ENCODE results near the gene RFX2.
A peak's percentile ranks its signal among the peaks of the same experiment; 100 is the strongest.
"Not testable (repeated sequence)": the region's sequence is repeated elsewhere in the genome, so short reads cannot be mapped to it uniquely, and the experiment has no call there.

RFX2 gene

GRCh38 chr19:5971714-5972354, 138.5 kb downstream of the RFX2 start:
- no peak for DNase-seq (ENCODE audit: low read depth)

- no peak for DNase-seq (ENCODE audit: low read depth)
Measured at GRCh38 chr19:5969476-5969875, 140.8 kb downstream of the RFX2 start.

DNA sequence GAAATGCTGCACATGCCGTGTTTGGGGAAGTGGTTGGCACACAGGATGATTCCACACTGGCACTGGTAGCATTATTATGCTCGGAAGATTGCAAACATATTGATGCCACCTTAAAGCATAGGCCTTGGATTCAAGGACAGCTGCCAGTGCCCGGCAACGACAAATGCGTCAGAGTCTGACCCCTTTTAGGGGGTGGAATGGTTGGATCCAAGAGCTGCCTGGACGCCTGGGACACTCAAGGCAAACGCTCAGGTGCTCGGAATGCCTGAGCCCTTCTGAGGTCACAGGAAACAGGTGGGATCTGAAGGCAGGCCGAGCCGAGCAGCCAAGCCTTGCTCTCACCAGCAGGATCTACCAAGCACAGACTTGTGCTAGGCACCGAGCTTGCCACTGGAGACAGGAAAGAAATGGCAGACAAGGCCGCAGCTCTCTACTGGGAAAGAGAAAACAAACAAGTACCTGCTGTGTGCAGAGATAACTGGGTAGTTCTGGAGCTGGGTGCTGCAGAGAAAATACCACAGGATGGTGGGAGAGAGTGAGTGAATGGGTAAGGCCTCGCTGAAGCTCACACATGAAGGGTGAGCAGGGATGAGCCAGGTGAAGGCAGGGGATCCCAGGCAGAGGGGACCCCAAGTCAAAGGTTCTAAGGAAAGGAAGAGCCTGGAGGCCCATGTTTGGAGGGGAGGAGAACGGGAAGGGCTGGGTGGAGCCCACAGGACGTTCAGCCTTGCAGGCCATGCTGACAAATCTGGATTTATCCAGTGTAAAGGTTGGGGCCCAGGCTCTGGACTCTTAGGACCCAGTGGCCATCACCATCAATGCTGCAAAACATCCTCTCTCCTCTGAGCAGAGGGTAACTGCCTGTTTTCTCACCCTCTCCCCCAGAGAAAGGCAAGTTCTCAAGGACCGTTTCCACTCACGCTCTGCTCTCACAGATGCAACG, 141.6 kb downstream of the RFX2 start:
- no peak for DNase-seq (ENCODE audit: low read depth)

GRCh38 chr19:5967994-5968430, 142.3 kb downstream of the RFX2 start:
- DNase-seq (ENCODE audit: low read depth), result no peak

GRCh38 chr19:5967571-5967970, 142.7 kb downstream of the RFX2 start:
- DNase-seq (ENCODE audit: low read depth), result no peak

GRCh38 chr19:5966941-5967340, 143.4 kb downstream of the RFX2 start:
- no peak for DNase-seq (ENCODE audit: low read depth)

GRCh38 chr19:5966215-5966614, 144.1 kb downstream of the RFX2 start:
- DNase-seq (ENCODE audit: low read depth), result no peak

- no peak for DNase-seq (ENCODE audit: low read depth)
Measured at GRCh38 chr19:5964816-5965565, 145.3 kb downstream of the RFX2 start.

DNA sequence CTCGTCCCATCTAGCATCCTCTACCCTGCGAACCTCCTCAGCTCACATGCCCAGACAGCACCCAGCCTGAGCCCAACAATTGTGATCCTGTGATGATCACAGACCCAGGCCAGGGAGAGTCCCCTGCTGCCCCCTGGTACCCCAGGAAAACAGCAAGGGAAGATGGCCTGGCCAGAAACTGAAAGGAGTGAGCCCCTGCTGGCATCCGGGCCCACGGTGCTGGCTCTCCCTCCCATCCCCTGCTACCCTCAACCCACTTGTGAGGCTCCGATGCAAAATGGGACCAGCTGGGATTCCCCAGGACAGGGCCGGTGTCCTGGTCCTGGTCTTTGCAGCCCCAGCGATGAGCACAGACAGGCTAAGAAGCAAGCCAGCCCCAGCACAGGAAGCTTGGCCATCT, 146.4 kb downstream of the RFX2 start:
- DNase-seq (ENCODE audit: low read depth), result no peak

- DNase-seq (ENCODE audit: low read depth), result not testable (repeated sequence)
Measured at GRCh38 chr19:5963259-5963658, 147.0 kb downstream of the RFX2 start.

DNA sequence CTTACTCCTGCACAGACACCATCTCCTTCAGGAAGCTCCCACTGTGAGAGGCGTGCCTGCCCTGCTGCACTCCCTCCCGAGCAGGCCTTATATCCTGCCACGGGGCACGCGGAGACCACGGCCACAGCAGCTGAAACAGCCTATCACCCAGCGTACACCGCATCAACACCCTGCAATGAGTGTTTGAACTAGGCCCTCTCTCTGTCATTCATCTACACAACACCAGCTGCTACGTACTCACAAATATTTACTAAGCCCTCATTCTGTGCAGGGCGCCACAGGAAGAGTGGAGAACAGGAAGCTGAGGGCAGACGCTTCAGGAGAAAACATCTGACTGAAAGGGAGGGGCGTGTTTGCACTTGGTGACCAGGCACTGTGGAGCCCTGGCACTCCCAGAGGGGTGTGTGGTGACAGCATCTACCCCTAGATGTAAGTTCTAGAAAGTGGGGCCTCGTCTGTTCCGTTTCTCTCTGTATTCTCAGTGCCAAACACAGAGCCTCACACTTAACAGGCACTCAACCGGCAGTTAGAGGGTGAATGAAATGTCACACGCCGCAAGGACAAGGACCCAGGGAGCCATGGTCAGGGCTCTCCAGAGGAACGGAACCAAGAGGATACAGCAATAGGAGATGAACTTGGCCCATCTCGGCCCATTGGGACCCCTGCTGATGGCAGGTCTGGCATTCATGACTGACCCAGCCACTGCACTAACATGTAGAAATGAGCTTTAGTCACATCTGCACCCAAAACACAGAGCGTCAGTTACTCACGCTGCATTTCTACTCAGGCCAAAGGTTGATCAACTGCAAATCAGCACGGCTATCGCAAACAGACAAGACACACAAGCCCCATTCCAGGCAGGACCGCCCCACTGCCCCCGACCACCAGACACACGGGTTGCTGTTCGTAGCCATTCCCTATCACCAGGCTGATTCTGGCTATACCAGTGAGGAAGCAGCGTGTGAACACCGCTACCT, 148.0 kb downstream of the RFX2 start:
- peak; percentile 48 for DNase-seq (ENCODE audit: low read depth)

GRCh38 chr19:5961641-5961968, 148.7 kb downstream of the RFX2 start:
- DNase-seq (ENCODE audit: low read depth), result not testable (repeated sequence)

DNA sequence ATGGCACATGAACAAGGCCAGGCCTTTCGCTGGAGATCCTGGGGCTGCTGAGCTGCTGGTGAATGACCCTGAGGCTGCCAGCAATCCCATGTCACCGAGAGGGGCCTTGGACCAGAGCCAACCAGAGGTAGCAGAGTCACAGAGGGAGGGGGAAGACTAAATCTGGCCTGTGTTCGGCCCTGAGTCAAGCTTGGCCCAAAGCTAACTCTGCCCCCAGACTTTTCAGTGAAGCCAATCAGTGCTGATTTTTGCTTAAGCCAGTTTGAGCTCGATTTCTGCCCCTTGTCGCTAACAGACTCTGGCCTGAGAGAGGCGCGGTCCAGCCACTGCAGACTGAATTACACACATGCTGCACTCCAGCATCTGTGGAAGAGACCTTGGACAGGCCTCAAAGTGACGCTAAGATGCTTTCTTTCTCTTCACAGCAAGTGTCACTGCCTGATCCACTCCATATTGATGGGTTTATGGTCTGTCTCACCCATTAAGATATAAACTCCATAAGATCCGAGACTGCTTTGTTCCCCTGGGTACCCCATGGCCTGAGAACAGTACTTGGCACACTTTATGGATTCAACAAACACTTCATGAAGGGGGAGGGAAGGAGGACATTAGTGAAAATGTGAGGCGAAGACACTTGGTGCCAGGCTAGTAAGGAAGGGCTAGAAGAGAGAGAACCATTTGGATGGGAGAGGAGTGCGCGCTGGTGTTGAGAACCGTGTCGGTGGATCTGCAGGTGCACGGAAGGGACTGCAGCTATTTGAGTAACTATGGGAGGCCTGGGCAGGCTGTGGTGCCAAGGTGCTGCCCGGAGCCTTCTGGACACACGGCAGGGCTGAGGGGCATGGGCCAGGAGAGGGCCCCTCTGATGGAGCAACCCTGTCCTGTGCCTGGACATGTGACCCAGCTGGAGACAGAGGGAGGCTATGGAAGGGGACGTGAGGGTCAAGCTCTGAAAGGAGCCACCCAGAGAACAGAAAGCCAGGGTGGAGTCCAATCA, 150.0 kb downstream of the RFX2 start:
- DNase-seq (ENCODE audit: low read depth), result no peak

- no peak for DNase-seq (ENCODE audit: low read depth)
Measured at GRCh38 chr19:5959260-5960004, 150.9 kb downstream of the RFX2 start.

DNA sequence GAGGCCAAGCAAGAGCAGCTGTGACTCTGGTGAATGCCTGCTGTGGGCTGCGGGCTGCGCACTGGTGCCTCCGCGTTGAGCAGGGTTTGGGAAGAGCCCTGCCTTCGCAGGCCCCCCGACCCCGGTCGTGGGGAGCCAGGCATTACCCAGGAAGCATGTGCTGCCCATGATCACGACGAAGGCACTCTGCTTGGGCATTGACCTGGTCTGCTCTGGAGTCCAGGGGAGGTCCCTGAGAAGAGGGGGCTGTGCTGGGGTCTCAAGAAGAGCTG, 151.5 kb downstream of the RFX2 start:
- no peak for DNase-seq (ENCODE audit: low read depth)

GRCh38 chr19:5958074-5958850, 152.0 kb downstream of the RFX2 start:
- DNase-seq (ENCODE audit: low read depth), result no peak

- DNase-seq (ENCODE audit: low read depth), result no peak
Measured at GRCh38 chr19:5957170-5957569, 153.1 kb downstream of the RFX2 start.

GRCh38 chr19:5956728-5957127, 153.6 kb downstream of the RFX2 start:
- DNase-seq (ENCODE audit: low read depth), result no peak

DNA sequence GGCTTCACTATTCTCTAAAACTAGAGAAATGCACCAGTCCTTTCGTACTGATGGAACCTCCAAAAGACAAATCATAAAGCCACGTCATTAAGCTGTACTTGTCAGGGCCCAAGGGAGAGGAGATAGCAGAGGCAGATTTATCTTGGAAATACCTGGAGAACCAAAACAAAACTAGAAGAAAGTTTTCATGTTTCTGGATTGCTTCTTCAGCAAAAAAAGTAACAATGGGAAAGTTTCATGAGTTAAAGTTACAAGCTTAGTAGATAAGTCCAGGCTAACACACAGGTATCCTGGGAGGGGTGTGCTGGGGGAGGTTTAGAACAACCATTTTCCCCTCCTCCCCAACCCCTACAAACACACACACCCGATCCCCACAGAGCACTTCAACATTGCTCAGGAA, 154.0 kb downstream of the RFX2 start:
- no peak for DNase-seq (ENCODE audit: low read depth)

Data from stimulated activated CD8-positive, alpha-beta memory T cell treated with anti-CD3 and anti-CD28 coated beads, Interleukin-12 subunit alpha, Interleukin-12 subunit beta, amount 100 ng/mL, for 1 hour (primary cell).